Neural cell (in vitro differentiated cells): ENCODE measurements around the gene MBNL2. TPM values are rescaled to one million over a fixed set of nuclear protein-coding genes. Genes with fewer than 3 reads are reported as not detected.
"Not testable (repeated sequence)": the region's sequence is repeated elsewhere in the genome, so short reads cannot be mapped to it uniquely, and the experiment has no call there.

Experiments
- H2AFZ ChIP-seq: fragments of 200-600, 300-800 bp; sonication (generic), shearing (Covaris generic); 2 replicates; pipeline ENCODE4 v1.6.0; 2014; ENCODE audit warnings: low read depth, mild to moderate bottlenecking, antibody characterized with exemption, low read length, moderate library complexity
- H3F3A ChIP-seq: fragments of 200-600 bp; shearing (Covaris generic); 2 replicates; pipeline ENCODE4 v1.6.1; 2016; ENCODE audit warnings: mild to moderate bottlenecking, moderate library complexity, mixed read lengths, antibody characterized with exemption, low read length; ENCODE audit not compliant: insufficient read depth, poor library complexity, severe bottlenecking
- H3K27ac ChIP-seq: fragments of 200-600, 300-800 bp; sonication (generic), shearing (Covaris generic); 2 replicates; pipeline ENCODE4 v1.5.1; 2014; ENCODE audit warnings: mild to moderate bottlenecking, low read length, moderate library complexity
- H3K27me3 ChIP-seq: fragments of 300-800, 200-600 bp; sonication (generic), shearing (Covaris generic); 2 replicates; pipeline ENCODE4 v1.6.0; 2014; ENCODE audit warnings: mild to moderate bottlenecking, low read depth, low read length, moderate library complexity; ENCODE audit not compliant: insufficient read depth
- H3K36me3 ChIP-seq: fragments of 300-800, 200-600 bp; sonication (generic), shearing (Covaris generic); 2 replicates; pipeline ENCODE4 v1.5.1; 2014; ENCODE audit warnings: mild to moderate bottlenecking, antibody characterized with exemption, low read length, moderate library complexity; ENCODE audit not compliant: insufficient read depth
- H3K4me2 ChIP-seq: fragments of 300-800, 200-600 bp; sonication (generic), shearing (Covaris generic); 2 replicates; pipeline ENCODE4 v1.6.0; 2014; ENCODE audit warnings: mild to moderate bottlenecking, low read length
- H3K4me3 ChIP-seq: fragments of 300-800, 200-600 bp; sonication (generic), shearing (Covaris generic); 2 replicates; pipeline ENCODE4 v1.5.1; 2014; ENCODE audit warnings: mild to moderate bottlenecking, low read length, moderate library complexity
- H3K79me2 ChIP-seq: fragments of 200-600 bp; shearing (Covaris generic); replicated peaks from 2 replicates; pipeline ENCODE4 v1.6.0; 2014; ENCODE audit warnings: mild to moderate bottlenecking, low read length, moderate library complexity; ENCODE audit not compliant: insufficient read depth
- H3K9ac ChIP-seq: fragments of 300-800, 200-600 bp; sonication (generic), shearing (Covaris generic); 2 replicates; pipeline ENCODE4 v1.6.1; 2016; ENCODE audit warnings: mild to moderate bottlenecking, low read length, mixed read lengths
- H3K9me2 ChIP-seq: fragments of 200-600 bp; shearing (Covaris generic); 2 replicates; pipeline ENCODE4 v1.6.1; 2016; ENCODE audit warnings: mild to moderate bottlenecking, low read length, mixed read lengths; ENCODE audit not compliant: insufficient read depth
- H3K9me3 ChIP-seq: fragments of 200-600, 300-800 bp; sonication (generic), shearing (Covaris generic); 2 replicates; pipeline ENCODE4 v1.6.1; 2016; ENCODE audit warnings: mild to moderate bottlenecking, mixed run types, low read length, moderate library complexity, mixed read lengths
- H4K20me1 ChIP-seq: fragments of 200-600 bp; shearing (Covaris generic); 2 replicates; pipeline ENCODE4 v1.6.1; 2016; ENCODE audit warnings: mild to moderate bottlenecking, mixed run types; ENCODE audit not compliant: insufficient read depth
- CTCF ChIP-seq: fragments of 450-650 bp; IDR thresholded peaks from 2 replicates; pipeline ENCODE4 v1.5.1; 2014; ENCODE audit warnings: antibody characterized with exemption, mild to moderate bottlenecking, moderate library complexity; ENCODE audit not compliant: poor library complexity, severe bottlenecking
- EP300 ChIP-seq: fragments of 450-650 bp; conservative IDR thresholded peaks from 2 replicates; pipeline ENCODE4 v1.6.1; 2014; ENCODE audit warnings: antibody characterized with exemption, mild to moderate bottlenecking, moderate library complexity; ENCODE audit not compliant: poor library complexity, severe bottlenecking
- EZH2 ChIP-seq: fragments of 200-600, 300-800 bp; shearing (Covaris generic), sonication (generic); IDR thresholded peaks from 2 replicates; pipeline ENCODE4 v1.6.1; 2014; ENCODE audit warnings: antibody characterized with exemption, low read length, borderline replicate concordance, mild to moderate bottlenecking; ENCODE audit not compliant: insufficient read depth, poor library complexity, severe bottlenecking
- MXI1 ChIP-seq: fragments of 450-650 bp; conservative IDR thresholded peaks from 2 replicates; pipeline ENCODE4 v1.6.1; 2014; ENCODE audit warnings: antibody characterized with exemption, mild to moderate bottlenecking; ENCODE audit not compliant: poor library complexity, severe bottlenecking
- POLR2AphosphoS5 ChIP-seq: IDR thresholded peaks from 2 replicates; pipeline ENCODE4 v1.6.1; 2012
- RAD21 ChIP-seq: fragments of 450-650 bp; conservative IDR thresholded peaks from 2 replicates; pipeline ENCODE4 v1.6.1; 2014; ENCODE audit warnings: antibody characterized with exemption, mild to moderate bottlenecking, moderate library complexity
- REST ChIP-seq: IDR thresholded peaks from 2 replicates; pipeline ENCODE4 v1.6.1; 2012; ENCODE audit warnings: borderline replicate concordance
- SMC3 ChIP-seq: fragments of 450-650 bp; conservative IDR thresholded peaks from 2 replicates; pipeline ENCODE4 v1.6.1; 2014; ENCODE audit warnings: antibody characterized with exemption, mild to moderate bottlenecking, moderate library complexity; ENCODE audit not compliant: poor library complexity
- TAF1 ChIP-seq: IDR thresholded peaks from 2 replicates; pipeline ENCODE4 v1.6.1; 2012; ENCODE audit warnings: low read depth
- polyA plus RNA-seq: library from polyadenylated mRNA; depleted of rRNA; stranded (reverse); fragments of >200 nt; gene quantifications from 2 replicates; pipeline ENCODE4 v1.2.3, GENCODE V29; 2014

The MBNL2 gene
- polyA plus RNA-seq, 1 donor from 2014 or later, result 4.3 TPM

- no peaks in the 10 kb centered on the region for H3K36me3 ChIP-seq
- H3K4me2 ChIP-seq, result no peak overlapping the region
- no peaks in the 10 kb centered on the region for H3K9me2 ChIP-seq
- no peaks in the 10 kb centered on the region for H4K20me1 ChIP-seq
- H3K79me2 ChIP-seq, result no peaks in the 10 kb centered on the region
- no peaks in the 10 kb centered on the region for H3K9me3 ChIP-seq
- TF ChIP-seq TAF1 (no peak), REST (no peak), MXI1 (no peak), SMC3 (no peak), EZH2 (no peak), RAD21 (no peak), CTCF (no peak), POLR2AphosphoS5 (no peak), EP300 (no peak)
- no peak overlapping the region for H2AFZ ChIP-seq
- no peaks in the 10 kb centered on the region for H3K27me3 ChIP-seq
- H3F3A ChIP-seq, result no peaks in the 10 kb centered on the region
- H3K4me3 ChIP-seq, result no peak overlapping the region
- no peak overlapping the region for H3K9ac ChIP-seq
- no peak overlapping the region for H3K27ac ChIP-seq
Observed at GRCh38 chr13:97347255-97347932, 125.3 kb downstream of the MBNL2 start.

- Histone ChIP-seq H3K36me3 (no peaks in the 10 kb centered on the region), H3K27me3 (no peaks in the 10 kb centered on the region), H3K4me3 (no peak overlapping the region), H2AFZ (no peak overlapping the region), H3K79me2 (no peaks in the 10 kb centered on the region), H3K27ac (no peak overlapping the region), H3K4me2 (no peak overlapping the region), H3K9me3 (no peaks in the 10 kb centered on the region), H3K9me2 (no peaks in the 10 kb centered on the region), H3F3A (no peaks in the 10 kb centered on the region), H4K20me1 (no peaks in the 10 kb centered on the region), H3K9ac (no peak overlapping the region)
- TF ChIP-seq MXI1 (no peak), CTCF (no peak), EZH2 (no peak)
Observed at GRCh38 chr13:97348569-97349100, 126.5 kb downstream of the MBNL2 start.

GRCh38 chr13:97352012-97352411 lies 129.9 kb downstream of the MBNL2 start:
- not testable (repeated sequence) for H3K9me3 ChIP-seq, H3K4me3 ChIP-seq, H3K27me3 ChIP-seq, H3K9me2 ChIP-seq, H3K9ac ChIP-seq, H2AFZ ChIP-seq, H4K20me1 ChIP-seq, H3K36me3 ChIP-seq, H3K79me2 ChIP-seq, H3K4me2 ChIP-seq, H3K27ac ChIP-seq, H3F3A ChIP-seq
